Measurements from ENCODE around the gene NAV1. TPM values are rescaled to one million over a fixed set of nuclear protein-coding genes. Genes with fewer than 3 reads are reported as not detected.
"Not testable (repeated sequence)": the region's sequence is repeated elsewhere in the genome, so short reads cannot be mapped to it uniquely, and the experiment has no call there.

NAV1 gene
- total RNA-seq, 4 donors from 2014 or later: 13.3 to 29.7 (median 24.1) TPM

- H3K27ac ChIP-seq: no peak overlapping the region
- no peak for DNase-seq
- H3K4me1 ChIP-seq: peaks cover 20 to 24% of the 10 kb centered on the region in 2 donors
- TF ChIP-seq CTCF (IDR thresholded peaks at IDR 0.05): no peak
- TF ChIP-seq POLR2A (IDR thresholded peaks at IDR 0.05): no peak
- 93 to 100% methylated on average over 1 of the region's 1 CpG for WGBS, 2 donors
- intact Hi-C loops (cut with DNase I): no loop called here
- no peaks in the 10 kb centered on the region for H3K27me3 ChIP-seq
- H3K4me3 ChIP-seq (replicated peaks in 1 of 3): no peak overlapping the region
- no peaks in the 10 kb centered on the region for H3K9me3 ChIP-seq
- no peaks in the 10 kb centered on the region for H3K36me3 ChIP-seq
These were observed 23.0 kb upstream of the NAV1 start for GRCh38 chr1:201515895-201516294.

GRCh38 chr1:201516511-201517127 lies 22.3 kb upstream of the NAV1 start:
- TF ChIP-seq POLR2A (IDR thresholded peaks at IDR 0.05) (no peak), CTCF (IDR thresholded peaks at IDR 0.05) (no peak)
- no peak for DNase-seq
- H3K36me3 ChIP-seq: no peaks in the 10 kb centered on the region
- intact Hi-C loops (cut with DNase I): no loop called here
- peaks cover 15 to 17% of the 10 kb centered on the region in 2 donors for H3K4me1 ChIP-seq
- no peak overlapping the region for H3K27ac ChIP-seq
- H3K9me3 ChIP-seq: no peaks in the 10 kb centered on the region
- H3K4me3 ChIP-seq (replicated peaks in 1 of 3): no peak overlapping the region
- 96 to 97% methylated on average over 2 of the region's 2 CpGs for WGBS, 2 donors
- H3K27me3 ChIP-seq: no peaks in the 10 kb centered on the region

- Histone ChIP-seq H3K4me3 (replicated peaks in 1 of 3) (no peak overlapping the region), H3K27ac (no peak overlapping the region), H3K4me1 (peaks cover 5 to 7% of the 10 kb centered on the region in 2 donors), H3K9me3 (no peaks in the 10 kb centered on the region), H3K36me3 (no peaks in the 10 kb centered on the region), H3K27me3 (no peaks in the 10 kb centered on the region)
- intact Hi-C loops (cut with DNase I): no loop called here
- WGBS, 2 donors: 77 to 81% methylated on average over 7 of the region's 7 CpGs
- no peak for DNase-seq
- TF ChIP-seq POLR2A (IDR thresholded peaks at IDR 0.05) (no peak), CTCF (IDR thresholded peaks at IDR 0.05) (no peak)
These were observed 21.3 kb upstream of the NAV1 start for GRCh38 chr1:201517631-201518030.

GRCh38 chr1:201518071-201518470 lies 20.9 kb upstream of the NAV1 start:
- H3K9me3 ChIP-seq: no peaks in the 10 kb centered on the region
- no peaks in the 10 kb centered on the region for H3K27me3 ChIP-seq
- peaks cover 2 to 4% of the 10 kb centered on the region in 2 donors for H3K4me1 ChIP-seq
- DNase-seq: no peak
- intact Hi-C loops (cut with DNase I): no loop called here
- TF ChIP-seq POLR2A (IDR thresholded peaks at IDR 0.05) (no peak), CTCF (IDR thresholded peaks at IDR 0.05) (no peak)
- WGBS, 2 donors: 91 to 94% methylated on average over 5 of the region's 5 CpGs
- no peaks in the 10 kb centered on the region for H3K36me3 ChIP-seq
- no peak overlapping the region for H3K4me3 ChIP-seq (replicated peaks in 1 of 3)
- H3K27ac ChIP-seq: no peak overlapping the region

GRCh38 chr1:201520046-201520575 lies 18.8 kb upstream of the NAV1 start:
- not testable (repeated sequence) for DNase-seq, H3K27me3 ChIP-seq
- 86% methylated on average over 14 of the region's 14 CpGs for WGBS, 2 donors

More at GRCh38 chr1:201520046-201520575, 18.8 kb upstream of the NAV1 start:
- H3K27ac ChIP-seq; intact Hi-C loops (cut with DNase I); H3K4me1 ChIP-seq; H3K9me3 ChIP-seq; H3K36me3 ChIP-seq; H3K4me3 ChIP-seq (replicated peaks in 1 of 3): not testable (repeated sequence)
